GM12878 (cell line): Measurements from ENCODE around the gene ZMAT1. TPM values are rescaled to one million over a fixed set of nuclear protein-coding genes. Genes with fewer than 3 reads are reported as not detected.

Experiments
- polyA plus RNA-seq, 11 experiments: library from polyadenylated mRNA; depleted of rRNA in 4 of 11; unstranded in 6 of 11; stranded (reverse) in 5 of 11; fragments of >200 nt; fragmentation: Nextera tagmentation in 4 of 11; fragmentation: Illumina TruSeq in 1 of 11; extraction: Ambion mirVana in 4 of 11; extraction: Trizol in 1 of 11; gene quantifications; 1 replicate in 1 of 11; 2 replicates in 10 of 11; pipeline versions ENCODE4 v1.2.1 to v1.2.3, GENCODE V29; 2011 to 2016; ENCODE audit warnings: inconsistent platforms in 2 of 11, missing spikeins in 2 of 11, low read depth in 1 of 11
- small RNA-seq: library from RNA; depleted of rRNA; stranded (forward); fragments of <200 nt; gene quantifications from one replicate; pipeline ENCODE3, GENCODE V24; 2014
- total RNA-seq, 4 experiments: library from RNA; depleted of rRNA in 3 of 4; stranded (reverse); fragments of >200 nt in 3 of 4; fragmentation: Illumina TruSeq in 1 of 4; extraction: Trizol in 1 of 4; gene quantifications; 2 replicates each; pipeline versions ENCODE4 v1.2.1 to v1.2.3, GENCODE V29; 2013 to 2021

ZMAT1 gene
- total and polyA plus RNA-seq, 10 of the 15 experiments (the other 5 are each of a cell fraction or from before 2014, with no cell fraction given) = 0.07 to 2.9 (median 1.1) TPM

Small RNAs within 50 kb of the gene (small RNA-seq; reads per million reads assigned to genes)
- not detected for gene RNU6-345P

Other genes starting within 250 kb of the ZMAT1 start
- gene TCEAL2, start 193.7 kb upstream of the ZMAT1 start, total RNA-seq (2014; rRNA removed) = not detected in 2 replicates
- not detected in 2 replicates for gene TCEAL2, start 193.7 kb upstream of the ZMAT1 start, total RNA-seq (2014; rRNA removed; fragmentation: Illumina TruSeq; extraction: Trizol)
- not detected in 2 replicates for gene TCEAL2, start 193.7 kb upstream of the ZMAT1 start, total RNA-seq (2021)
- gene TCEAL2, start 193.7 kb upstream of the ZMAT1 start, polyA plus RNA-seq (2011; rRNA removed) = not detected in 2 replicates
- not detected in 2 replicates for gene TCEAL2, start 193.7 kb upstream of the ZMAT1 start, polyA plus RNA-seq (2014; fragmentation: Illumina TruSeq; extraction: Trizol)
- gene TCEAL2, start 193.7 kb upstream of the ZMAT1 start, polyA plus RNA-seq (2014; fragmentation: Nextera tagmentation; extraction: Ambion mirVana) = not detected
- not detected in 2 replicates for gene TCEAL2, start 193.7 kb upstream of the ZMAT1 start, polyA plus RNA-seq (2014; rRNA removed)
- not detected for gene TCEAL2, start 193.7 kb upstream of the ZMAT1 start, polyA plus RNA-seq (2016; fragmentation: Nextera tagmentation; extraction: Ambion mirVana)
- not detected in 2 replicates for gene TCEAL6, start 210.5 kb upstream of the ZMAT1 start, total RNA-seq (2014; rRNA removed)
- gene TCEAL6, start 210.5 kb upstream of the ZMAT1 start, total RNA-seq (2014; rRNA removed; fragmentation: Illumina TruSeq; extraction: Trizol) = not detected in 2 replicates
- gene TCEAL6, start 210.5 kb upstream of the ZMAT1 start, total RNA-seq (2021) = not detected in 2 replicates
- gene TCEAL6, start 210.5 kb upstream of the ZMAT1 start, polyA plus RNA-seq (2011; rRNA removed) = not detected in 2 replicates
- gene TCEAL6, start 210.5 kb upstream of the ZMAT1 start, polyA plus RNA-seq (2014; fragmentation: Illumina TruSeq; extraction: Trizol) = not detected in 2 replicates
- not detected for gene TCEAL6, start 210.5 kb upstream of the ZMAT1 start, polyA plus RNA-seq (2014; fragmentation: Nextera tagmentation; extraction: Ambion mirVana)
- gene TCEAL6, start 210.5 kb upstream of the ZMAT1 start, polyA plus RNA-seq (2014; rRNA removed) = not detected in 2 replicates
- not detected for gene TCEAL6, start 210.5 kb upstream of the ZMAT1 start, polyA plus RNA-seq (2016; fragmentation: Nextera tagmentation; extraction: Ambion mirVana)
- gene BEX5, start 223.9 kb upstream of the ZMAT1 start, total RNA-seq (2014; rRNA removed) = not detected in 2 replicates
- gene BEX5, start 223.9 kb upstream of the ZMAT1 start, total RNA-seq (2014; rRNA removed; fragmentation: Illumina TruSeq; extraction: Trizol) = 0.41 and 0.58 TPM in 2 replicates
- 0.64 TPM in 1 of 2 replicates, not detected in the other for gene BEX5, start 223.9 kb upstream of the ZMAT1 start, total RNA-seq (2021)
- 0.10 and 0.11 TPM in 2 replicates for gene BEX5, start 223.9 kb upstream of the ZMAT1 start, polyA plus RNA-seq (2011; rRNA removed)
- gene BEX5, start 223.9 kb upstream of the ZMAT1 start, polyA plus RNA-seq (2014; fragmentation: Illumina TruSeq; extraction: Trizol) = not detected in 2 replicates
- gene BEX5, start 223.9 kb upstream of the ZMAT1 start, polyA plus RNA-seq (2014; fragmentation: Nextera tagmentation; extraction: Ambion mirVana) = under 1 TPM; 0.34 to 0.79 TPM
- gene BEX5, start 223.9 kb upstream of the ZMAT1 start, polyA plus RNA-seq (2014; rRNA removed) = 0.29 TPM in 1 of 2 replicates, not detected in the other
- under 1 TPM; 0.32 to 0.73 TPM for gene BEX5, start 223.9 kb upstream of the ZMAT1 start, polyA plus RNA-seq (2016; fragmentation: Nextera tagmentation; extraction: Ambion mirVana)